Vagina (tissue), 2 donors: ENCODE results near the gene ZBTB42. TPM values are rescaled to one million over a fixed set of nuclear protein-coding genes. Genes with fewer than 3 reads are reported as not detected.
"Not testable (repeated sequence)": the region's sequence is repeated elsewhere in the genome, so short reads cannot be mapped to it uniquely, and the experiment has no call there.

ENCODE experiments used
- DNase-seq, 2 donors: peaks; one replicate each; pipeline ENCODE4 v3.0.0-alpha.2; 2017; ENCODE audit errors: extremely low spot score in 2 of 2
- H3K27ac ChIP-seq: fragments of 200-600 bp; sonication (generic); one replicate; pipeline ENCODE4 v1.5.1; 2019
- H3K27me3 ChIP-seq: fragments of 200-600 bp; sonication (generic); one replicate; pipeline ENCODE4 v1.5.1; 2019
- H3K36me3 ChIP-seq, 2 donors: fragments of 200-600 bp; sonication (generic); one replicate each; pipeline ENCODE4 v1.5.1; 2017 to 2019
- H3K4me1 ChIP-seq: fragments of 200-600 bp; sonication (generic); one replicate; pipeline ENCODE4 v1.5.1; 2019
- H3K4me3 ChIP-seq, 2 donors: fragments of 200-600 bp; sonication (generic); 1 replicate in 1 of 2; 2 replicates in 1 of 2; pipeline ENCODE4 v1.5.1; 2016 to 2019
- H3K9me3 ChIP-seq: fragments of 200-600 bp; sonication (generic); one replicate; pipeline ENCODE4 v1.5.1; 2019
- POLR2A ChIP-seq, 2 donors: fragments of 450-650 bp; IDR thresholded peaks; one replicate each; pipeline ENCODE4 v1.6.1; 2017; ENCODE audit warnings: antibody characterized with exemption in 2 of 2, mild to moderate bottlenecking in 2 of 2, moderate library complexity in 2 of 2
- POLR2AphosphoS5 ChIP-seq, 2 donors: sonication (generic); formaldehyde crosslinking; IDR thresholded peaks; one replicate each; pipeline ENCODE4 v1.9.0; 2017; ENCODE audit warnings: antibody characterized with exemption in 2 of 2, mild to moderate bottlenecking in 2 of 2, low read depth in 1 of 2; ENCODE audit not compliant: insufficient read depth in 1 of 2
- intact Hi-C: fragments of 100-400 bp; cut with DNase I; formaldehyde crosslinking; loops from one replicate; pipeline ENCODE4 v1.15.1; 2023
- total RNA-seq: library from RNA; depleted of rRNA; stranded (reverse); fragments of >200 nt; gene quantifications from one replicate; pipeline ENCODE4 v1.2.3, GENCODE V29; 2016
- TF ChIP-seq, protein P1 (sequence below), 3 experiments: fragments of 450-650 bp in 2 of 3; fragments of 200-600 bp in 1 of 3; sonication (generic) in 1 of 3; IDR thresholded peaks; one replicate each; pipeline ENCODE4 v1.5.1; 2017 to 2019; ENCODE audit warnings: antibody characterized with exemption in 3 of 3, mild to moderate bottlenecking in 2 of 3, moderate library complexity in 2 of 3

ZBTB42 gene
- total RNA-seq, 1 donor from 2014 or later = 7.6 TPM

DNA sequence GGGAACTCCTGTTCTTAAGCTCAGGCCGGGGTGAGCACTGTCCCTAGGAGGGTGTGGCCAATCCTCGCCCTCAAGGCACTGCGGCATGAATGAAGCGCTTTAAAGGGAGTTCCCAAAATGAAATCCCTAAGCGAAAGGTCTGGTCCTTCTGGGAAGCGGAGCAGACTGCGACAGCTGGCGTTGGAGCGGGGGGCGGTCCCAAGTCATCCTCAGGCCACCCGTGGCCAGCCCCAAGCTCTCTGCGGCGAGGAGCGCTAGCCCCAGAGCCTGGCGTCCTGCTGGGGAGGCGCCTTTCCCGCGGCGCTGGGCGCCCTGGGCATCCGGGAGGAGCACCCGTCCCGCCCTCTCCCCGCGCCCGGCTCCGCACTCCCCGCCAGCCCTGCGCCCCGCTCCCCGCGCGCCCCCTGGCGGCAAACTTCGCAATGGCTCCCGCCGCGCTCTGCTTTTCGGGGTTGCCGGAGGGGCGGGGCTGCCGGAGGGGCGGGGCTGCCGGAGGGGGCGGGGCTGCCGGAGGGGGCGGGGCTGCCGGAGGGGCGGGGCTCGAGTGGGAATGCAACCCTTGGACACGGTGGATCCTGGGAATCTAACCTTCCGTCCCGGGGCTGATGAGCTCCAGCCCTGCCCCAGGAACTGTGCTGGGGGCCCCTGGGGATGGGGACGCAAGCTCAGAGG, 25.4 kb downstream of the ZBTB42 start:
- no peaks in the 10 kb centered on the region for H3K9me3 ChIP-seq
- TF ChIP-seq, protein P1, sequence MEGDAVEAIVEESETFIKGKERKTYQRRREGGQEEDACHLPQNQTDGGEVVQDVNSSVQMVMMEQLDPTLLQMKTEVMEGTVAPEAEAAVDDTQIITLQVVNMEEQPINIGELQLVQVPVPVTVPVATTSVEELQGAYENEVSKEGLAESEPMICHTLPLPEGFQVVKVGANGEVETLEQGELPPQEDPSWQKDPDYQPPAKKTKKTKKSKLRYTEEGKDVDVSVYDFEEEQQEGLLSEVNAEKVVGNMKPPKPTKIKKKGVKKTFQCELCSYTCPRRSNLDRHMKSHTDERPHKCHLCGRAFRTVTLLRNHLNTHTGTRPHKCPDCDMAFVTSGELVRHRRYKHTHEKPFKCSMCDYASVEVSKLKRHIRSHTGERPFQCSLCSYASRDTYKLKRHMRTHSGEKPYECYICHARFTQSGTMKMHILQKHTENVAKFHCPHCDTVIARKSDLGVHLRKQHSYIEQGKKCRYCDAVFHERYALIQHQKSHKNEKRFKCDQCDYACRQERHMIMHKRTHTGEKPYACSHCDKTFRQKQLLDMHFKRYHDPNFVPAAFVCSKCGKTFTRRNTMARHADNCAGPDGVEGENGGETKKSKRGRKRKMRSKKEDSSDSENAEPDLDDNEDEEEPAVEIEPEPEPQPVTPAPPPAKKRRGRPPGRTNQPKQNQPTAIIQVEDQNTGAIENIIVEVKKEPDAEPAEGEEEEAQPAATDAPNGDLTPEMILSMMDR (IDR thresholded peaks at IDR 0.05) = peak; percentile 49 to 85 (median 72)
- no peak for TF ChIP-seq POLR2A (IDR thresholded peaks at IDR 0.05)
- TF ChIP-seq POLR2AphosphoS5 (IDR thresholded peaks at IDR 0.05; ENCODE audit: insufficient read depth in 1 of 2, low read depth in 1 of 2) = peak in 1 of 2 donors; percentile 41
- H3K4me1 ChIP-seq = peaks cover 27% of the 10 kb centered on the region
- H3K36me3 ChIP-seq = no peaks in the 10 kb centered on the region
- H3K4me3 ChIP-seq = peak overlapping the region; percentile 59 to 89
- peak overlapping the region; percentile 73 for H3K27ac ChIP-seq
- no peak for DNase-seq
- intact Hi-C loops = loop anchor here (2.0 kb wide), 1 partner anchor 28 kb away; no protein-coding TSS in a partner anchor
- H3K27me3 ChIP-seq = no peaks in the 10 kb centered on the region

DNA sequence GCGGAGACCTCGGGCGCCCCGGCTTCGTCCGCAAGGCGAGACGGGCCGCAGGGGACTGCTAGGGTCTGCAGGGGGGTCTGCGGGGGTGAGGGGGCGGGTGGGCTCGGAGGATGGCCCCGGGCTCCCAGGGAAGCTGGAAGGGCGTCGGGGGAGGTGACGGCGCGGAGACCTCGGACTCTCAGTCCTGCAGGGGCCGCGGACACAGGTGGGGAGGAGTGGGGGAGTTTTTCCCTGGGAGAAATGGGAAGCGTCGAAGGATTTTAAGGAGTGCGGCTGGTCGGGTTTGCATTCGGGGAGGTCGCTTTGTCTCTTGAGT, 25.9 kb downstream of the ZBTB42 start:
- Histone ChIP-seq H3K4me3 (peak overlapping the region; percentile 59 to 89), H3K36me3 (no peaks in the 10 kb centered on the region), H3K4me1 (peaks cover 25% of the 10 kb centered on the region), H3K27ac (no peak overlapping the region), H3K27me3 (no peaks in the 10 kb centered on the region), H3K9me3 (no peaks in the 10 kb centered on the region)
- no peak for DNase-seq
- TF ChIP-seq, protein P1 (IDR thresholded peaks at IDR 0.05) = no peak
- peak in 1 of 2 donors; percentile 1 for TF ChIP-seq POLR2AphosphoS5 (IDR thresholded peaks at IDR 0.05; ENCODE audit: insufficient read depth in 1 of 2, low read depth in 1 of 2)
- intact Hi-C loops = loop anchor here (2.0 kb wide), 1 partner anchor 28 kb away; no protein-coding TSS in a partner anchor

GRCh38 chr14:104827177-104828055, 26.5 kb downstream of the ZBTB42 start:
- peak overlapping the region; percentile 59 to 89 for H3K4me3 ChIP-seq

GRCh38 chr14:104830781-104831180, 29.9 kb downstream of the ZBTB42 start:
- DNase-seq = no peak
- intact Hi-C loops = no loop called here
- no peaks in the 10 kb centered on the region for H3K27me3 ChIP-seq
- H3K36me3 ChIP-seq = no peaks in the 10 kb centered on the region
- no peak overlapping the region for H3K27ac ChIP-seq
- no peaks in the 10 kb centered on the region for H3K9me3 ChIP-seq
- peaks cover 19% of the 10 kb centered on the region for H3K4me1 ChIP-seq
- H3K4me3 ChIP-seq = no peak overlapping the region
- TF ChIP-seq POLR2A (IDR thresholded peaks at IDR 0.05) = no peak
- TF ChIP-seq POLR2AphosphoS5 (IDR thresholded peaks at IDR 0.05; ENCODE audit: insufficient read depth in 1 of 2, low read depth in 1 of 2) = no peak

More at GRCh38 chr14:104827177-104828055, 26.5 kb downstream of the ZBTB42 start:
- Histone ChIP-seq H3K36me3 (no peaks in the 10 kb centered on the region), H3K27ac (no peak overlapping the region), H3K9me3 (no peaks in the 10 kb centered on the region), H3K27me3 (no peaks in the 10 kb centered on the region), H3K4me1 (peaks cover 25% of the 10 kb centered on the region)
- no peak for TF ChIP-seq POLR2A (IDR thresholded peaks at IDR 0.05)
- peak in 1 of 2 donors; percentile 19 for TF ChIP-seq POLR2AphosphoS5 (IDR thresholded peaks at IDR 0.05; ENCODE audit: insufficient read depth in 1 of 2, low read depth in 1 of 2)
- TF ChIP-seq, protein P1 (IDR thresholded peaks at IDR 0.05) = peak in 1 of 3 experiments; percentile 16
- intact Hi-C loops = loop anchor here (2.0 kb wide), 1 partner anchor 29 kb away; no protein-coding TSS in a partner anchor
- no peak for DNase-seq

- H3K27ac ChIP-seq, H3K4me1 ChIP-seq, H3K36me3 ChIP-seq, DNase-seq, H3K9me3 ChIP-seq, H3K4me3 ChIP-seq, H3K27me3 ChIP-seq, intact Hi-C loops: not testable (repeated sequence)
These were observed 35.5 kb downstream of the ZBTB42 start for GRCh38 chr14:104836171-104836935.
